MM.1S (cell line): Measurements from ENCODE around the gene TMEM242.

Source experiments
- DNase-seq: peaks from one replicate; pipeline ENCODE4 v3.0.0-alpha.2; 2015
- H2AFZ ChIP-seq: fragments of 300-600 bp; sonication (generic); 2 replicates; pipeline ENCODE4 v1.6.0; 2016; ENCODE audit warnings: antibody characterized with exemption, low read length
- H3F3A ChIP-seq: fragments of 300-600 bp; sonication (generic); 2 replicates; pipeline ENCODE4 v1.6.1; 2016; ENCODE audit warnings: mild to moderate bottlenecking, antibody characterized with exemption, low read length, moderate library complexity, mixed read lengths; ENCODE audit not compliant: insufficient read depth
- H3K27ac ChIP-seq: fragments of 300-600 bp; sonication (generic); 2 replicates; pipeline ENCODE4 v1.5.1; 2016; ENCODE audit warnings: mild to moderate bottlenecking, low read length
- H3K27me3 ChIP-seq: fragments of 300-600 bp; sonication (generic); replicated peaks from 2 replicates; pipeline ENCODE4 v1.6.0; 2016; ENCODE audit warnings: low read length; ENCODE audit not compliant: insufficient read depth
- H3K36me3 ChIP-seq: fragments of 300-600 bp; sonication (generic); replicated peaks from 2 replicates; pipeline ENCODE4 v1.6.1; 2016; ENCODE audit warnings: mild to moderate bottlenecking, low read length, mixed read lengths; ENCODE audit not compliant: insufficient read depth
- H3K4me1 ChIP-seq: fragments of 300-600 bp; sonication (generic); 2 replicates; pipeline ENCODE4 v1.6.1; 2016; ENCODE audit warnings: low read length, mixed read lengths
- H3K4me2 ChIP-seq: fragments of 300-600 bp; sonication (generic); 2 replicates; pipeline ENCODE4 v1.6.0; 2016; ENCODE audit warnings: low read depth, low read length
- H3K4me3 ChIP-seq: fragments of 300-600 bp; sonication (generic); 2 replicates; pipeline ENCODE4 v1.5.1; 2016; ENCODE audit warnings: low read length, mixed read lengths
- H3K79me2 ChIP-seq: fragments of 300-600 bp; sonication (generic); 2 replicates; pipeline ENCODE4 v1.6.1; 2016; ENCODE audit warnings: mixed run types, low read length, mixed read lengths
- H3K9ac ChIP-seq: fragments of 300-600 bp; sonication (generic); 2 replicates; pipeline ENCODE4 v1.6.1; 2016; ENCODE audit warnings: low read length, mixed read lengths
- H3K9me2 ChIP-seq: fragments of 300-600 bp; sonication (generic); replicated peaks from 2 replicates; pipeline ENCODE4 v1.6.1; 2016; ENCODE audit warnings: mild to moderate bottlenecking, low read length, mixed read lengths; ENCODE audit not compliant: insufficient read depth
- H3K9me3 ChIP-seq: fragments of 300-600 bp; sonication (generic); replicated peaks from 2 replicates; pipeline ENCODE4 v1.6.1; 2016; ENCODE audit warnings: mild to moderate bottlenecking, low read length, mixed read lengths; ENCODE audit not compliant: insufficient read depth
- H4K20me1 ChIP-seq: fragments of 300-600 bp; sonication (generic); 2 replicates; pipeline ENCODE4 v1.6.1; 2016; ENCODE audit warnings: mild to moderate bottlenecking, low read length, moderate library complexity, mixed read lengths; ENCODE audit not compliant: insufficient read depth
- CTCF ChIP-seq: fragments of 300-600 bp; sonication (generic); IDR thresholded peaks from 2 replicates; pipeline ENCODE4 v1.5.1; 2016; ENCODE audit warnings: antibody characterized with exemption, low read length, mixed read lengths
- EZH2 ChIP-seq: fragments of 300-600 bp; sonication (generic); optimal IDR thresholded peaks from 2 replicates; pipeline ENCODE3; 2017; ENCODE audit warnings: low read depth, mild to moderate bottlenecking, antibody characterized with exemption, low read length, mixed read lengths
- EZH2phosphoT487 ChIP-seq: fragments of 300-600 bp; sonication (generic); IDR thresholded peaks from 2 replicates; pipeline ENCODE4 v1.6.1; 2018; ENCODE audit warnings: antibody characterized with exemption, low read length

Gene TMEM242

GRCh38 chr6:157272372-157272771 is 50.9 kb downstream of the TMEM242 start:
- no peaks in the 10 kb centered on the region for H4K20me1 ChIP-seq
- DNase-seq, result no peak
- H3K79me2 ChIP-seq, result no peaks in the 10 kb centered on the region
- no peak overlapping the region for H3K27ac ChIP-seq
- TF ChIP-seq EZH2phosphoT487 (no peak), EZH2 (no peak), CTCF (no peak)
- H3K9me2 ChIP-seq, result no peaks in the 10 kb centered on the region
- H3K27me3 ChIP-seq, result no peaks in the 10 kb centered on the region
- no peaks in the 10 kb centered on the region for H3K4me1 ChIP-seq
- no peak overlapping the region for H2AFZ ChIP-seq
- H3K4me3 ChIP-seq, result no peak overlapping the region
- H3K36me3 ChIP-seq, result no peaks in the 10 kb centered on the region
- no peak overlapping the region for H3K9ac ChIP-seq
- H3F3A ChIP-seq, result no peaks in the 10 kb centered on the region
- no peaks in the 10 kb centered on the region for H3K9me3 ChIP-seq
- no peak overlapping the region for H3K4me2 ChIP-seq

GRCh38 chr6:157271911-157272310 is 51.4 kb downstream of the TMEM242 start:
- no peak for DNase-seq
- Histone ChIP-seq H3K9me2 (no peaks in the 10 kb centered on the region), H3K4me3 (no peak overlapping the region), H3K27me3 (no peaks in the 10 kb centered on the region), H3K79me2 (no peaks in the 10 kb centered on the region), H3K4me2 (no peak overlapping the region), H4K20me1 (no peaks in the 10 kb centered on the region), H3K27ac (no peak overlapping the region), H3K9me3 (no peaks in the 10 kb centered on the region), H2AFZ (no peak overlapping the region), H3K4me1 (no peaks in the 10 kb centered on the region), H3F3A (no peaks in the 10 kb centered on the region), H3K36me3 (no peaks in the 10 kb centered on the region), H3K9ac (no peak overlapping the region)
- TF ChIP-seq EZH2phosphoT487 (no peak), CTCF (no peak), EZH2 (no peak)

GRCh38 chr6:157271441-157271840 is 51.9 kb downstream of the TMEM242 start:
- TF ChIP-seq CTCF (no peak), EZH2phosphoT487 (no peak), EZH2 (no peak)

More at GRCh38 chr6:157271441-157271840, 51.9 kb downstream of the TMEM242 start:
- DNase-seq, result no peak
- no peaks in the 10 kb centered on the region for H3K27me3 ChIP-seq
- H3K4me1 ChIP-seq, result no peaks in the 10 kb centered on the region
- no peaks in the 10 kb centered on the region for H3K9me3 ChIP-seq
- no peak overlapping the region for H3K4me3 ChIP-seq
- no peaks in the 10 kb centered on the region for H3K9me2 ChIP-seq
- H3K36me3 ChIP-seq, result no peaks in the 10 kb centered on the region
- H3K27ac ChIP-seq, result no peak overlapping the region
- H3K4me2 ChIP-seq, result no peak overlapping the region
- no peaks in the 10 kb centered on the region for H3F3A ChIP-seq
- H3K79me2 ChIP-seq, result no peaks in the 10 kb centered on the region
- H4K20me1 ChIP-seq, result no peaks in the 10 kb centered on the region
- H3K9ac ChIP-seq, result no peak overlapping the region
- H2AFZ ChIP-seq, result no peak overlapping the region
